HG02970 (cell line): ENCODE results near the gene THTPA.
"Not testable (repeated sequence)": the region's sequence is repeated elsewhere in the genome, so short reads cannot be mapped to it uniquely, and the experiment has no call there.

Experiments used
- ATAC-seq: cut with Tn5 transposase; IDR thresholded peaks from one replicate; pipeline ENCODE4 v1.9.1; 2021; ENCODE audit warnings: mild to moderate bottlenecking, moderate library complexity, moderate number of reproducible peaks; ENCODE audit not compliant: unreplicated experiment, low FRiP score

THTPA gene

GRCh38 chr14:23580152-23580926, 24.3 kb downstream of the THTPA start:
- no peak for ATAC-seq

- no peak for ATAC-seq
Measured at GRCh38 chr14:23580948-23581281, 24.8 kb downstream of the THTPA start.

DNA sequence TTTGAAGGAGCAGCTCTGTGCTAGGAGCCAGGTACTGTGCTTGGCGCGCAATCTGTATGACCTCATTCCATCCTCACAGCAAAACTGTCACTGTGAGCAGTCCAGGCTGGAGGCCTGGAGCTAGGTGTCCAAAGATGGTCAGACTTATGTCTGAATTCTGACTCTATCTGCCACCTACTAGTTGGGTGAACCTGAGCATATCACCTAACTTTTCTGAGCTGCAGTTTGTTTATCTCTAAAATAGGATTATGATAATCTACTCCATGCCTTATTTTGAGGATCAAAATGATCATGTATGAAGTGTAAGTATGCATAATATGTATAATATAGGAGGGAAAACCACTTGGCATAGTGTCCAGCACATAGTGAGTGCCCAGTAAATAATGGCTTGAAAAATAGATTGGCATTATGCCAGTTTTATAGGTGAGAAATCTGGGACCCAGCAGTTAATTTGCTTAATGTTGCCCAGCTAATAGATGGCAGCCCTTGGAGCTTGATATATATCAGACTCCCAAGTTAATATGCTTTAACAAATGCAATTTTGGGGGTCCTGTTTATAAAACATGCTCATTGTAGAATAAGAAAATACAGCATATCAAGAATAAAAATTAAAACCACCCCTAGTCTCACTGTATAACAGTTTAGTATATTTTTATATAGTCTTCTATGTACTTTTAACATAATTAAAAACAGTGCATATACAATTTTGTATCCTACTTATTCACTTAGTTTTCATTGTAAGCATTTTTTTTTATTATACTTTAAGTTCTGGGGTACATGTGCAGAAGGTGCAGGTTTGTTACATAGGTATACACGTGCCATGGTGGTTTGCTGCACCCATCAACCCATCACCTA, 27.1 kb downstream of the THTPA start:
- ATAC-seq: no peak

GRCh38 chr14:23583761-23584526, 27.9 kb downstream of the THTPA start:
- not testable (repeated sequence) for ATAC-seq

GRCh38 chr14:23584527-23585203, 28.6 kb downstream of the THTPA start:
- not testable (repeated sequence) for ATAC-seq

- peak; percentile 79 for ATAC-seq
Measured at GRCh38 chr14:23588884-23589598, 33.0 kb downstream of the THTPA start.

DNA sequence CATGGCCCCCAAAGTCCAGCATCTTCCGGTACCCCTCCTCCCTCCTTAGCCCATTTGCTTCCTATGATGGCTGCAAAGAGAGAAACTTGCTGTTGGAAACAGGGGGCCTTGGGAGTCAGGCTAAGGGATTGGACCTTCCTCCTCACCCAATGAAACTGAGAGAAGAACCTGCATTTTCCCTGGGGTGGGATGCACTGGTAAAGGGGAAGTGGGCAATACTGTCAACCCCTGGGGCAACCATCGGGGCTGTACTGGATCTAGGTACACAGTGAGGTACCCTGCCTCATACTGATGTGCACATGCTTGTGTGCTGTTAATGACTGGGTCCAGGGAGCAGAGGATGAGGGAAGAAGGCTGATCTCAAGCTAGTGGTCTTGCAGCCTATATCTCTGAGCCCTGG, 33.5 kb downstream of the THTPA start:
- no peak for ATAC-seq

DNA sequence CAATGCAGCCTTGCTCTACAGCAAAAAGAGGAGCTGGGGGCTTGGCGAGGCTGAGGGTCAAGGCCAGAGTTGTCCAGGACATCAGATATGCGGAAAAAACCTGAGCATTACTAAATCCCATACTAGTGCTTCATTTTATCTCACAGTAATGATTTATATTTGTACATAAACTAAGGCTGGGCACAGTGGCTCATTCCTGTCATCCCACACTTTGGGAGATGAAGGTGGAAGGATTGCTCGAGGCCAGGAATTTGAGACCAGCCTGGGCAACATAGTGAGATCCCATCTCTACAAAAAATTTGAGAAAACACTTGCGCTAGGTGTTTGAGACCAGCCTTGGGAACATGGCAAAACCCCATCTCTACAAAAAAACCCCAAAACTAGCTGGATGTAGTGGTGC, 34.1 kb downstream of the THTPA start:
- ATAC-seq: no peak

- not testable (repeated sequence) for ATAC-seq
Measured at GRCh38 chr14:23594191-23594590, 38.1 kb downstream of the THTPA start.

DNA sequence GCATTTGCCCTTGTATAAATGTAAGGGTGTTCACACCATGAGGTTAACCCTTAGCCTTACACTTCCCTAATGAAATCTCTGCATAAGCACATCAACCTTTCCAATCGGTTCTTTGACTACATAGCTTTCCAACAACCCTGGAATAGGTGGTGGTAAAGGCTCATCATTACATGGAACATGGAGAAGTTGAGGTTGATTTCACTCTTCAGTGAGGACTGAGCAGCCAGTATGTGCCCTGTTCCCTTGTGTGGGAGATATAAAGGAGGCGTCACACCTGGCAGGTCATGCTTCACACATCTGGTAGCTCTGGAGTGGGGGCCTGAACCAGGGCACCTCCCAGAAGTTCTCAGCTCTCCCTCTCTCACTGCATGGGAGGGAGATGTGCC, 44.2 kb downstream of the THTPA start:
- no peak for ATAC-seq

- ATAC-seq: no peak
Measured at GRCh38 chr14:23600806-23601205, 44.7 kb downstream of the THTPA start.

DNA sequence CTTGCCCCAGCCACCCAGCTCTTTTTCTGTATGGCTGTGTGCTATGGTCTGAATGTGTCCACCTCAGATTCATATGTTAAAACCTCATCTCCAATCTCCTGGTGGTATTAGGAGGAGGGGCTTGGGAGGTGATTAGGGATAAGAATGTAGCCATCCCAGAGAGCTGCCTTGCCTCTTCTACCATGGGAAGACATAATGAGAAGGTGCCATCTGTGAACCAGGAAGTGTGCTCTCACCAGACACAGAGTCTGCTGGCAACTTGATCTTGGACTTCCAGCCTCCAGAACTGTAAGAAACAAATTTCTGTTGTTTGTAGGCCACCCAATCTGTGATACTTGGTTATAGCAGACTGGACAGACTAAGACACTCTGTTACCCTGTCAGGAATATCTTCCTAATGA, 45.4 kb downstream of the THTPA start:
- ATAC-seq: no peak

- ATAC-seq: no peak
Measured at GRCh38 chr14:23601845-23602180, 45.7 kb downstream of the THTPA start.

- ATAC-seq: no peak
Measured at GRCh38 chr14:23602181-23603095, 46.4 kb downstream of the THTPA start.

- ATAC-seq: no peak
Measured at GRCh38 chr14:23603103-23603502, 47.0 kb downstream of the THTPA start.

GRCh38 chr14:23604148-23604547, 48.1 kb downstream of the THTPA start:
- ATAC-seq: no peak

DNA sequence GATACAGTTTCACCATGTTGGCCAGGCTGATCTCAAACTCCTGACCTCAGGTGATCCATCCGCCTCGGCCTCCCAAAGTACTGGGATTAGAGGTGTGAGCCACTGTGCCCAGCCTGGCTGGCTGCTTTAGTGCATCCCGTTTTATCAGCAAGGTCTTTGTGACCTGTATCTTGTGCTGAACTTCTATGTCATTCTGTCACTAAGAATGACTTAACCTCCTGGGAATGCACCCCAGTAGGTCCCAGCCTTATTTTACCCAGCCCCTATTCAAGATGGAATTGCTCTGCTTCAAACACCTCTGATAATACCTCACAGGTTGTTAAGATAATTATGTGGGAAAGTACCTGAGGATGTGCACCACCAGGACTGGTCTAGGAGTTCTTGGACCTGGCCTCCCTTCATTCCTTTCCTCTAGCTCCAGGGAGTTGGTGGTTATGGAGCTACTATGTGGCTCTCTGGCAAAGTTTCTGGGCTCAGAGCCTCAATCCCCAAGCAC, 48.7 kb downstream of the THTPA start:
- no peak for ATAC-seq

GRCh38 chr14:23605931-23606585, 50.0 kb downstream of the THTPA start:
- ATAC-seq: peak; percentile 86
